Measurements from ENCODE around the gene SEZ6.

The SEZ6 gene

GRCh38 chr17:28926366-28926765, 79.5 kb downstream of the SEZ6 start:
- no peak for DNase-seq

- no peak for DNase-seq
Measured at GRCh38 chr17:28925912-28926365, 79.9 kb downstream of the SEZ6 start.

- no peak for DNase-seq
Measured at GRCh38 chr17:28920201-28920600, 85.6 kb downstream of the SEZ6 start.

GRCh38 chr17:28918295-28918694, 87.5 kb downstream of the SEZ6 start:
- no peak for DNase-seq

- DNase-seq: no peak
Measured at GRCh38 chr17:28917465-28917864, 88.4 kb downstream of the SEZ6 start.

- no peak for DNase-seq
Measured at GRCh38 chr17:28917029-28917428, 88.8 kb downstream of the SEZ6 start.

GRCh38 chr17:28916302-28916934, 89.4 kb downstream of the SEZ6 start:
- no peak for DNase-seq

- no peak for DNase-seq
Measured at GRCh38 chr17:28912938-28913333, 92.9 kb downstream of the SEZ6 start.

GRCh38 chr17:28912281-28912937, 93.4 kb downstream of the SEZ6 start:
- no peak for DNase-seq

- no peak for DNase-seq
Measured at GRCh38 chr17:28911411-28912045, 94.3 kb downstream of the SEZ6 start.

GRCh38 chr17:28910534-28910933, 95.3 kb downstream of the SEZ6 start:
- no peak for DNase-seq

GRCh38 chr17:28908640-28909167, 97.1 kb downstream of the SEZ6 start:
- no peak for DNase-seq

GRCh38 chr17:28907709-28908475, 97.9 kb downstream of the SEZ6 start:
- DNase-seq: no peak

- no peak for DNase-seq
Measured at GRCh38 chr17:28906706-28907438, 99.0 kb downstream of the SEZ6 start.

GRCh38 chr17:28906276-28906675, 99.6 kb downstream of the SEZ6 start:
- no peak for DNase-seq
